ENCODE measurements around the gene ARPP19. TPM values are rescaled to one million over a fixed set of nuclear protein-coding genes. Genes with fewer than 3 reads are reported as not detected.
"Not testable (repeated sequence)": the region's sequence is repeated elsewhere in the genome, so short reads cannot be mapped to it uniquely, and the experiment has no call there.

The ARPP19 gene
- 100 to 1,000 TPM; 103 to 118 TPM for total RNA-seq

DNA sequence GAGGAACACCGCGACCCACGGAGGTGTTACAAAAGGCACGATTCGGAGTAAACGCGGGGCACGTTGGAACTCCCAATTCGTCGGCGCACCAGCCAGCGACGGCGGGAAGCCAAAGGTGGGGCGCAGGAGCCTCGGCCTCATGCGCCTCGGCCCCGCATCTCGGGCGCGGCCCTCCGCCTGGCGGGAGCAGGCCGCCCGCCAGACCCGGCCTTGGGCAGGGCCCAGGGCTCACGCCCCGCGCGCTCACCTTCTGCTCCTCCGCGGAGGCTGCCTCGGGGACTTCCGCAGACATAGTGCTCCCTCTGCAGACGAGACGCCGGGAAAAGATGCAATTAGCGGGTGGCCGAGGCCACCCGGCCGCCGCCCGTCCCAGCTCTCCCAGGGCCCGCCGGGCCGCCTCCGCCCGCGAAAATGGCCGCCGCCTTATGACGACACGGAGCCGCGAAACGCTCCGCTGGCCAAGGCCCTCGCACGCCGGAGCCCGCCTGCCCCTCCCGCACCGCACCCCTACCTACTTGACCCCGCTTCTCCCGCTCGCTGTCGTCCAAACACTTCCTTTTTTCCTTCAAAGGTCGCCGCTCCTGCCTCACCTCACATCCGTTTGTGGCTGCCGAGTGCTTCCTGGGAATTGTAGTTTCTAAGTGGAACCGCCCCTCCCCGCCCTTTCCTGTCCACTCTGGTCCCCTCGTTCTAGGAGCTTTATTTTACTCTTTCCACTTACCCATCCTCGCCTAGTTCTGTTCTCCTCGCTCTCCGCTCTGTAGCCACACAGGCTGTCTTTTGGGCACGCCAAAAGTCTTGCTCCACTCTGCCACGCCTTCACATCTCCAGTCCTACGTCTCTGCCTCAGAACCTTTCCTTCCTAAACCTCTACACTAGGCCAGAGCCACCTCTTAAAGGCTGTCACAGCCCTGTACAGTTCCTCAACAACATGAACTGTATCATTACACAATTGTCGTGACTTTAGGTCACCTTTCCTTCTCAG lies at the start of gene ARPP19:
Gene ARPP19 (minus strand): TSS at position 430 of the 985 bp plus-strand sequence. CDS start 138 bp downstream, at position 292.
- H3K27ac Mint-ChIP-seq: peak within 1 kb of the TSS; percentile 94 to 99
- peak; percentile 80 to 85 for ATAC-seq
- H3K9me3 Mint-ChIP-seq: no peaks in the 10 kb centered on the region
- peak; percentile 75 to 85 for DNase-seq (ENCODE audit: low spot score in 2 of 2)
- peaks cover 9 to 22% of the 10 kb centered on the region in 2 donors for H3K36me3 Mint-ChIP-seq

DNA sequence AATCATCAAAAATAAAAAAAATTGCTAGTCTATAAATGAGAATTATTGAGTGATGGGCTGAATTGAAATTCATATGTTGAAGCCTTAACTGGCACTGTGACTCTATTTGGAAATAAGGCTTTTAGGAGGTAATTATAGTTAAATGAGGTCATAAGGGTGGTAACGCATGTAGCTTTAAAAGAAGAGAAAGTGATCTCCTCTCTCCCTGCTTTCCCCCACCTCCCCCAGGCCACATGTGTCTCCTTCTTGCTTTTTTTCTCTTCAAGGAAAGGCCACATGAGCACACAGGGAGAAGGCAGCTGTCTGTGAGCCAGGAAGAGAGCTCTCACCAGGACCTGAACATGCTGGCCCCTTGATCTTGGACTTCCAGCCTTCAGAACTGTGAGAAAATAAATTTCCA lies 48.2 kb upstream of the ARPP19 start:
- H3K27ac Mint-ChIP-seq: no peak overlapping the region

GRCh38 chr15:52615302-52615701 lies 46.5 kb upstream of the ARPP19 start:
- ATAC-seq: no peak
- Mint-ChIP-seq H3K9me3 (no peaks in the 10 kb centered on the region), H3K27ac (no peak overlapping the region), H3K36me3 (no peaks in the 10 kb centered on the region)
- DNase-seq (ENCODE audit: low spot score in 2 of 2): no peak

More for the DNA sequence above, 48.2 kb upstream of the ARPP19 start:
- ATAC-seq (no peak), DNase-seq (ENCODE audit: low spot score in 2 of 2) (no peak)
- Mint-ChIP-seq H3K36me3 (no peaks in the 10 kb centered on the region), H3K9me3 (no peaks in the 10 kb centered on the region)

- ATAC-seq (no peak), DNase-seq (ENCODE audit: low spot score in 2 of 2) (no peak)
- no peak overlapping the region for H3K27ac Mint-ChIP-seq
- no peaks in the 10 kb centered on the region for H3K9me3 Mint-ChIP-seq
- H3K36me3 Mint-ChIP-seq: no peaks in the 10 kb centered on the region
Measured at GRCh38 chr15:52609593-52609992, 40.8 kb upstream of the ARPP19 start.

GRCh38 chr15:52584414-52584813 lies 15.6 kb upstream of the ARPP19 start:
- Mint-ChIP-seq H3K27ac (no peak overlapping the region), H3K9me3 (no peaks in the 10 kb centered on the region), H3K36me3 (no peaks in the 10 kb centered on the region)
- DNase-seq (ENCODE audit: low spot score in 2 of 2) (no peak), ATAC-seq (no peak)

DNA sequence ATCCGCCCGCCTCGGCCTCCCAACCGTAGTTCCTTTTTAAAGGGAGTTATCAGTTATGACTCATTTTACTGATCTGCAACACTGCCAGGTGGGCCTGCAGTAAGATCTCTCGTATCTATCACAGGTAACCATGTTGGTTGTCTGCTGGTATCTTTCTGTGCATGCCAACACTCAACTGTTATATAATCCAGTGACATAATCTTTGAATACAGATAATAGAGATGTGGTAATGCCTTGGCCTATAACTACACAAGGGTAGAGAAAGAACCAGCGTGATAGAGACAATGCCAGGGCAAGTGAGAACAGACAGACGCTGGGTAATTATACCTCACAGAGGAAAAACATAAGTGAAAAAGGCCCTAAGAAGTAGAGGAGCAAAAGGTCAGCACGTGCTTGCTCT lies 11.0 kb upstream of the ARPP19 start:
- DNase-seq (ENCODE audit: low spot score in 2 of 2) (no peak), ATAC-seq (no peak)
- Mint-ChIP-seq H3K36me3 (no peaks in the 10 kb centered on the region), H3K27ac (no peak overlapping the region), H3K9me3 (no peaks in the 10 kb centered on the region)

GRCh38 chr15:52576692-52577091 lies 7.9 kb upstream of the ARPP19 start:
- H3K36me3 Mint-ChIP-seq: no peaks in the 10 kb centered on the region
- no peak for ATAC-seq
- H3K27ac Mint-ChIP-seq: no peak overlapping the region
- DNase-seq (ENCODE audit: low spot score in 2 of 2): no peak
- H3K9me3 Mint-ChIP-seq: no peaks in the 10 kb centered on the region

DNA sequence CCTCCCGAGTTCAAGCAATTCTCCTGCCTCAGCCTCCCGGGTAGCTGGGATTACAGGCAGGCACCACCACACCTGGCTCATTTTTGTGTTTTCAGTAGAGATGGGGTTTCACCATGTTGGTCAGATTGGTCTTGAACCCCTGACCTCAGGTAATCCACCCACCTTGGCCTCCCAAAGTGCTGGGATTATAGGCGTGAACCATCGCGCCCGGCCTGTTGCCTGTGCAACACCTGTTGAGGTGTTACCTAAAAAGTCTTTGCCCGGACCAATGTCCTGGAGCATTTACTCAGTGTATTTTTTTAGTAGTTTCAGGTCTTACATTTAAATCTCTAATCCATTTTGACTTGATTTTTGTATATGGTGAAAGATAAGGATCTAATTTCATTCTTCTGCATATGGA lies 6.7 kb upstream of the ARPP19 start:
- H3K9me3 Mint-ChIP-seq; H3K27ac Mint-ChIP-seq; DNase-seq (ENCODE audit: low spot score in 2 of 2); H3K36me3 Mint-ChIP-seq; ATAC-seq: not testable (repeated sequence)

- H3K9me3 Mint-ChIP-seq: no peaks in the 10 kb centered on the region
- no peak for ATAC-seq
- H3K27ac Mint-ChIP-seq: no peak overlapping the region
- no peak for DNase-seq (ENCODE audit: low spot score in 2 of 2)
- no peaks in the 10 kb centered on the region for H3K36me3 Mint-ChIP-seq
Measured at GRCh38 chr15:52575072-52575471, 6.2 kb upstream of the ARPP19 start.

GRCh38 chr15:52574623-52575022 lies 5.8 kb upstream of the ARPP19 start:
- not testable (repeated sequence) for DNase-seq (ENCODE audit: low spot score in 2 of 2); ATAC-seq; H3K36me3 Mint-ChIP-seq; H3K9me3 Mint-ChIP-seq
- H3K27ac Mint-ChIP-seq: peak overlapping the region in 1 of 2 donors; percentile 33

- DNase-seq (ENCODE audit: low spot score in 2 of 2): peak; percentile 54 to 66
- peak overlapping the region; percentile 94 to 98 for H3K27ac Mint-ChIP-seq
- H3K9me3 Mint-ChIP-seq: no peaks in the 10 kb centered on the region
- ATAC-seq: peak; percentile 36 to 78
- peaks cover 9 to 22% of the 10 kb centered on the region in 2 donors for H3K36me3 Mint-ChIP-seq
Measured at GRCh38 chr15:52567871-52568600, 794 bp downstream of the ARPP19 start.

DNA sequence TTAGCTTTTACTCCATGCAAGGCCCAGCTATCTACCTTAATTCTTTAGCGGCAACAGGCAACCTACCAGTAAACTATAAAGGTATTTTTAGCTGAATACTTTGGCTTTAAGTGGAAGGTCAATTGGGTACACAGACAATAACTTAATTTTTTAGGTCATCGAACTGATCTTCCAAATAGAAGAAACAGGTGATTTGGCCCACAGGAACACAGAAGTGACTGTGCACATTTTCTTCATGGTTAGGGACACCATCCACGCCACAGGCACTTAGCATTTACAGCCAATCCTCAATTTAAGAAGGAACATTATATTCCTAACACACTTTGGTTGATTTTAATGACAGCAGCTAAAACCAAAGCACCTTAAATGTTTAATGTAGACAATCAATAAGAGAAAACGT lies 1.9 kb downstream of the ARPP19 start:
- peak overlapping the region in 1 of 2 donors; percentile 94 for H3K27ac Mint-ChIP-seq
- H3K9me3 Mint-ChIP-seq: no peaks in the 10 kb centered on the region
- DNase-seq (ENCODE audit: low spot score in 2 of 2): no peak
- no peak for ATAC-seq
- peaks cover 9 to 22% of the 10 kb centered on the region in 2 donors for H3K36me3 Mint-ChIP-seq

DNA sequence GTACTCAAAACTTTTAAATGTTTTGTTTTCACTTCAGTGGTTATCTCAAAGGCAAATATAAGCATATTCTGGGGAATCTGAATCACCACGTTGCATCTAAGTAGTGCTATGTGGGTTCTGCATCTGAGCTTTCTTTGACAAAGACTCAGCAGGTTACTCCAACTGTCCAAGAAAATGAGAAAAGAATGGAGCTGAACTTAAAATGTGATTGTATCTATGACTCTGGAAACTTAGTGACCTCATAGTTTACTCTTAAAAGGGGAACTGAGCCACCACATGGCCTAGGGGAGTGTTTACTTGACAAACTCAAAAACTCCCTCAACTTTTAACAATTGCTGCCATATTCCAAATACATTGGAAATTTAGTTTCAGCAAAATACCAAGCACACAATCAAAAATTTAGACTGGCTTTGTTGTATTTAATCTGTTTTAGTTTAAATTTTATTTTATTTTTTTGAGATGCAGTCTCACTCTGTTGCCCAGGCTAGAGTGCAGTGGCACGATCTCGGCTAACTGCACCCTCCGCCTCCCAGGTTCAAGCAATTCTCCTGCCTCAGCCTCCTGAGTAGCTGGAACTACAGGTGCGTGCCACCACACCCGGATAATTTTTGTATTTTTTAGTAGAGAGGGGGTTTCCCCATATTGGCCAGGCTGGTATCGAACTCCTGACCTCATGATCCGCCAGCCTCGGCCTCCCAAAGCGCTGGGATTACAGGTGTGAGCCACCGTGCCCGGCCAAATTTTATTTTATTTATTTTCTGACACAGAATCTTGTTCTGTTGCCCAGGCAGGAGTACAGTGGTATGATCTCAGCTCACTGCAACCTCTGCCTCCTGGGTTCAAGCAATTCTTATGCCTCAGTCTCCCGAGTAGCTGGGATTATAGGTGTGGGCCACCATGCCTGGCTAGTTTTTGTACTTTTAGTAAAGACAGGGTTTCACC lies 3.1 kb downstream of the ARPP19 start:
- ATAC-seq; H3K9me3 Mint-ChIP-seq; H3K27ac Mint-ChIP-seq; DNase-seq (ENCODE audit: low spot score in 2 of 2): not testable (repeated sequence)
- H3K36me3 Mint-ChIP-seq: peaks cover 9 to 22% of the 10 kb centered on the region in 2 donors

DNA sequence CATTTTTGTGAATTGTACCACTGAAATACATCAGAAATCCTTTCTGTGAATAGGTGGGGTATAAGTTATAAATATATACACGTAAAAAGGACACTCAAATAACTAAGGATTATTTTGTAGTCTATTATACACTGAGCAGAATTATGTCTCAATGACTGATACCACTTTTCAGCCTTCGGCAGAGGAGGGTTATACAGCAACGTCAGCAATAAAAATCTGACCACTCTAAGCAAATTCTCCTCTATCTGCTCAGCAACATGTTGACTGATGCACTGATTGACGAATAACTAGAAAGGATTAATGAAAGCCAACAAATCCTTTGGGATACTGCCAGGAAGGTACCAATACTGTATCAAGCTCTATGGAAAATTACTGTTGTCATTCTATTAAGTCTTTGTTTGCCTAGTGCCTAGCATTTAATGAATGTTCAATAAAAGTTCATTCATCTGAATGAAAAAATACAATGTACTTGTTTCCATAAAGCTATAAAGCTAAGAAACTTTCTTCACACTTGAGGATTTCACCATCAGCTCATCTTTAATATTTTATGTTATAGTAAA lies 5.2 kb downstream of the ARPP19 start:
- Mint-ChIP-seq H3K27ac (no peak overlapping the region), H3K36me3 (peaks cover 9 to 16% of the 10 kb centered on the region in 2 donors), H3K9me3 (no peaks in the 10 kb centered on the region)
- no peak for DNase-seq (ENCODE audit: low spot score in 2 of 2)
- no peak for ATAC-seq

GRCh38 chr15:52559575-52559974 lies 9.3 kb downstream of the ARPP19 start:
- Mint-ChIP-seq H3K36me3 (peaks cover 8 to 9% of the 10 kb centered on the region in 2 donors), H3K27ac (peak overlapping the region in 1 of 2 donors; percentile 99), H3K9me3 (no peaks in the 10 kb centered on the region)
- ATAC-seq: peak; percentile 81 to 89
- peak in 1 of 2 donors; percentile 46 for DNase-seq (ENCODE audit: low spot score in 2 of 2)

DNA sequence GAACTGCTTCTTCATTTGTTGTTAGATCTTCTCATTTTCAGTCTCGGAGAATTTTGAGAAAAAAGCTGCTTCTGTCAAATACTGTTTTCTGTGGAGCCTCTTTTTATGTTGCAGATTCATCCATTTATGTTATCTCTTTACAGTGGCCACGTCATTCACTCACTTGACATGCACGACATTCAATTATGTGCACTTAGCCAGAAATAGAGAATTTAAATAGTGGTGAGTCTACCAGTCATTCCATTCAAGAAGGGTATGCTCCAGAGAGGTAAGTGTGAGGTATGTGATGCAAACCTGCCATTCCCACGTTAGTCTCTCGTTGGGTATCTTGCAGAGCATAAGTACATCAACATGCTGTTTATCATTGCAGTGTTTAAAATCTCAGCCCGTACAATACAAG lies 9.8 kb downstream of the ARPP19 start:
- Mint-ChIP-seq H3K27ac (peak overlapping the region; percentile 88 to 99), H3K9me3 (no peaks in the 10 kb centered on the region), H3K36me3 (peaks cover 8 to 9% of the 10 kb centered on the region in 2 donors)
- DNase-seq (ENCODE audit: low spot score in 2 of 2) (no peak), ATAC-seq (peak; percentile 14 to 31)

All from activated naive CD4-positive, alpha-beta T cell treated with anti-CD3 and anti-CD28 coated beads, Interleukin-2, amount 50 U/mL, for 72 hours (primary cell).